NCI-H748 (cell line): ENCODE data around the gene LGALSL.
A peak's percentile ranks its signal among the peaks of the same experiment; 100 is the strongest.

Experiments
- DNase-seq: peaks from one replicate; lab custom pipeline; 2025; ENCODE audit not compliant: unreplicated experiment; lab: John Stamatoyannopoulos, UW

The LGALSL gene

GRCh38 chr2:64492272-64492671 is 38.3 kb downstream of the LGALSL start:
- DNase-seq: no peak

- DNase-seq: peak; percentile 20
Observed at GRCh38 chr2:64492821-64493220, 38.9 kb downstream of the LGALSL start.

GRCh38 chr2:64493788-64494187 is 39.8 kb downstream of the LGALSL start:
- DNase-seq: peak; percentile 54

GRCh38 chr2:64498438-64498837 is 44.5 kb downstream of the LGALSL start:
- no peak for DNase-seq

GRCh38 chr2:64500549-64500948 is 46.6 kb downstream of the LGALSL start:
- no peak for DNase-seq

GRCh38 chr2:64501946-64502345 is 48.0 kb downstream of the LGALSL start:
- no peak for DNase-seq

GRCh38 chr2:64502860-64503259 is 48.9 kb downstream of the LGALSL start:
- no peak for DNase-seq

GRCh38 chr2:64504774-64505720 is 51.1 kb downstream of the LGALSL start:
- no peak for DNase-seq

GRCh38 chr2:64506686-64507085 is 52.7 kb downstream of the LGALSL start:
- DNase-seq: no peak
